ENCODE measurements around the gene VAMP1. TPM values are rescaled to one million over a fixed set of nuclear protein-coding genes. Genes with fewer than 3 reads are reported as not detected.

The VAMP1 gene
- total RNA-seq, 1 donor from 2014 or later, result 6.4 TPM

DNA sequence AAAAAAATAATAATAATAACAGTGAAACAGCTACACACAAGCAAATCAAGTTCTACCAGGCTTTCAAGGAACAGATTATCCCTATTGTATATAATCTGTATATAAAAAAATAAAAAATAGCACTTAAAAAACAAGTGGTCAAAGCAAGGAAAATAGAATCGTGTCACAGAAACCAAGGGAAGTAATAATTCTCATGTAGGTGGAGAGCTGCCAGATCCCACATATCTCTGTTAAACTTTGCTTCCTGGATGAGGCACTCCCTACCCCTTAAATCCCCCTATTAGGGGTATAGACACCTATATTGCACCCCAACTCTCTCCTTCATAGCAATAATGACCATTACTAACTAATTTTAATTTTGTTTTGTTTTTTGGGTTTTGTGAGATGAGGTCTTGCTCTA, 30.1 kb downstream of the VAMP1 start:
- Mint-ChIP-seq H3K36me3 (no peaks in the 10 kb centered on the region), H3K9me3 (no peaks in the 10 kb centered on the region), H3K4me1 (no peaks in the 10 kb centered on the region), H3K27ac (no peak overlapping the region), H3K4me3 (no peak overlapping the region), H3K27me3 (ENCODE audit: low read depth) (no peaks in the 10 kb centered on the region)
- DNase-seq (ENCODE audit: low spot score in 2 of 2, unreplicated experiment in 2 of 2), result no peak
- TF ChIP-seq, protein P1, sequence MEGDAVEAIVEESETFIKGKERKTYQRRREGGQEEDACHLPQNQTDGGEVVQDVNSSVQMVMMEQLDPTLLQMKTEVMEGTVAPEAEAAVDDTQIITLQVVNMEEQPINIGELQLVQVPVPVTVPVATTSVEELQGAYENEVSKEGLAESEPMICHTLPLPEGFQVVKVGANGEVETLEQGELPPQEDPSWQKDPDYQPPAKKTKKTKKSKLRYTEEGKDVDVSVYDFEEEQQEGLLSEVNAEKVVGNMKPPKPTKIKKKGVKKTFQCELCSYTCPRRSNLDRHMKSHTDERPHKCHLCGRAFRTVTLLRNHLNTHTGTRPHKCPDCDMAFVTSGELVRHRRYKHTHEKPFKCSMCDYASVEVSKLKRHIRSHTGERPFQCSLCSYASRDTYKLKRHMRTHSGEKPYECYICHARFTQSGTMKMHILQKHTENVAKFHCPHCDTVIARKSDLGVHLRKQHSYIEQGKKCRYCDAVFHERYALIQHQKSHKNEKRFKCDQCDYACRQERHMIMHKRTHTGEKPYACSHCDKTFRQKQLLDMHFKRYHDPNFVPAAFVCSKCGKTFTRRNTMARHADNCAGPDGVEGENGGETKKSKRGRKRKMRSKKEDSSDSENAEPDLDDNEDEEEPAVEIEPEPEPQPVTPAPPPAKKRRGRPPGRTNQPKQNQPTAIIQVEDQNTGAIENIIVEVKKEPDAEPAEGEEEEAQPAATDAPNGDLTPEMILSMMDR (IDR thresholded peaks at IDR 0.05; ENCODE audit: unreplicated experiment), result no peak

DNA sequence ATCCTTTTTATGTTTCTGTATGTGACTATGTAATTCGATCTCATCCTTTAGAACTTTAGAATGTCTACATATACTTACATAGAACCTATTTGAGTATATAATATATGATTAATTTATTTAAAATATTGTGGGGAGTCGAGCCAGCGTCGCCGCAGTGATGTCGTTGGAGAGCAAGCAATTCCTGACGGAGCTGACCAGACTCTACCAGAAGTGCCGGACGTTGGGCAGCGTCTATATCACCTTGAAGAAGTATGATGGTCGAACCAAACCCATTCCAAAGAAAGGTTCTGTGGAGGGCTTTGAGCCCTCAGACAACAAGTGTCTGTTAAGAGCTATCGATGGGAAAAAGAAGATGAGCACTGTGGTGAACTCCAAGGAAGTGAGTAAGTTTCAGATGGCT, 32.1 kb downstream of the VAMP1 start:
- peaks cover 2% of the 10 kb centered on the region for H3K4me1 Mint-ChIP-seq
- no peak overlapping the region for H3K27ac Mint-ChIP-seq
- no peak for DNase-seq (ENCODE audit: low spot score in 2 of 2, unreplicated experiment in 2 of 2)
- TF ChIP-seq, protein P1 (IDR thresholded peaks at IDR 0.05; ENCODE audit: unreplicated experiment), result no peak
- H3K4me3 Mint-ChIP-seq, result no peak overlapping the region
- no peaks in the 10 kb centered on the region for H3K9me3 Mint-ChIP-seq
- H3K27me3 Mint-ChIP-seq (ENCODE audit: low read depth), result no peaks in the 10 kb centered on the region
- no peaks in the 10 kb centered on the region for H3K36me3 Mint-ChIP-seq

DNA sequence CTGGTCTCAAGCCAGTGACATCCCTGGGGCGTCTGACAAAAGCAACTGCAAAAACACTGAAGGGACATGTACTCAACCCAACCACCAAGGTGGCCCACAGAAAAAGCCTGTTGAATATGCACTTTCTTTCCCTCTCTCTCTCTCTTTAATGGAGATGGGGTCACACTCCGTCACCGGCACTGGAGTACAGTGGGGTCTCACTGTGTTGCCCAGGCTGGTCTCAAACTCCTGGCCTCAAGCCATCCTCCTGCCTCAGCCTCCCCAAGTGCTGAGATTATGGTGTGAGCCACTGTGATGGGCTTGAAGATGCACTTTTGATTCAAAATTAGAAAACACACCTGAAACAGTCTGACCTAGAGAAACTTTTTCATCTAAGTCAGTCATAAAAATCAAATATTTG, 32.9 kb downstream of the VAMP1 start:
- Mint-ChIP-seq H3K9me3 (no peaks in the 10 kb centered on the region), H3K36me3 (no peaks in the 10 kb centered on the region), H3K4me3 (no peak overlapping the region), H3K27me3 (ENCODE audit: low read depth) (no peaks in the 10 kb centered on the region), H3K4me1 (peaks cover 2% of the 10 kb centered on the region), H3K27ac (no peak overlapping the region)
- DNase-seq (ENCODE audit: low spot score in 2 of 2, unreplicated experiment in 2 of 2), result no peak
- TF ChIP-seq, protein P1 (IDR thresholded peaks at IDR 0.05; ENCODE audit: unreplicated experiment), result no peak

DNA sequence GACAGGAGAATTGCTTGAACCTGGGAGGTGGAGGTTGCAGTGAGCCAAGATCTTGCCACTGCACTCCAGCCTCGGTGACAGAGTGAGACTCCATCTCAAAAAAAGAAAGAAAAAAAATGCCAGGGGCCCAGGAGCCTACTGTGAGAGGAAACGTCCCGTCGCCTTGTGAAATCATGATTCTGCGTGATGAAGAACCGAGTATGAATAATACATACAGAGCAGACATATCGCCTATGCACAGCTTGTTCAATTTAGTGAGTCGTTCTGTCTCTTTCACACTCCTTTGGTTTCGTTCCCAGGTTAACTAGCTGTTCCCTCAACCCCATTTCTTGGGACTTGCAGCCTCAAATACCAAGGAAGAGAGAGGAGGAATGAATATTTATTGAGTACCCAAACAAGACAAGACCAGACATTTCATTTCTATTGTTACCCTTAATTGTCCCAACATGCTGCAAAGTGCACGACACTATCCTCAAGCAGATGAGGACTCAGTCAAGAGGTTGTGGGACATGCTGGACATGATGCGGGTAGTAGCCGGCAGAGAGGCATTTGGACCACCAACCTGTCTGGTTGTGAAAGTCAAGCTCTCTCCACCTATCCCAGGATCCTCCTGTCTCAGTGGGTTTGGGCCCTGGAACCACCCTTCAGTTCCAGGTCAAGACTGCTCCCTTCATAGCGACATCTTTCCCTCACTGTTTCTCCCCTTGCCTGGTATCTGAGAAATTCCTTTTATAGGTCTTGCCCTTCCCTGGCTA, 34.3 kb downstream of the VAMP1 start:
- TF ChIP-seq, protein P1 (IDR thresholded peaks at IDR 0.05; ENCODE audit: unreplicated experiment), result no peak
- no peaks in the 10 kb centered on the region for H3K27me3 Mint-ChIP-seq (ENCODE audit: low read depth)
- H3K4me1 Mint-ChIP-seq, result peaks cover 3% of the 10 kb centered on the region
- no peaks in the 10 kb centered on the region for H3K36me3 Mint-ChIP-seq
- DNase-seq (ENCODE audit: low spot score in 2 of 2, unreplicated experiment in 2 of 2), result no peak
- H3K27ac Mint-ChIP-seq, result no peak overlapping the region
- no peak overlapping the region for H3K4me3 Mint-ChIP-seq
- no peaks in the 10 kb centered on the region for H3K9me3 Mint-ChIP-seq

DNA sequence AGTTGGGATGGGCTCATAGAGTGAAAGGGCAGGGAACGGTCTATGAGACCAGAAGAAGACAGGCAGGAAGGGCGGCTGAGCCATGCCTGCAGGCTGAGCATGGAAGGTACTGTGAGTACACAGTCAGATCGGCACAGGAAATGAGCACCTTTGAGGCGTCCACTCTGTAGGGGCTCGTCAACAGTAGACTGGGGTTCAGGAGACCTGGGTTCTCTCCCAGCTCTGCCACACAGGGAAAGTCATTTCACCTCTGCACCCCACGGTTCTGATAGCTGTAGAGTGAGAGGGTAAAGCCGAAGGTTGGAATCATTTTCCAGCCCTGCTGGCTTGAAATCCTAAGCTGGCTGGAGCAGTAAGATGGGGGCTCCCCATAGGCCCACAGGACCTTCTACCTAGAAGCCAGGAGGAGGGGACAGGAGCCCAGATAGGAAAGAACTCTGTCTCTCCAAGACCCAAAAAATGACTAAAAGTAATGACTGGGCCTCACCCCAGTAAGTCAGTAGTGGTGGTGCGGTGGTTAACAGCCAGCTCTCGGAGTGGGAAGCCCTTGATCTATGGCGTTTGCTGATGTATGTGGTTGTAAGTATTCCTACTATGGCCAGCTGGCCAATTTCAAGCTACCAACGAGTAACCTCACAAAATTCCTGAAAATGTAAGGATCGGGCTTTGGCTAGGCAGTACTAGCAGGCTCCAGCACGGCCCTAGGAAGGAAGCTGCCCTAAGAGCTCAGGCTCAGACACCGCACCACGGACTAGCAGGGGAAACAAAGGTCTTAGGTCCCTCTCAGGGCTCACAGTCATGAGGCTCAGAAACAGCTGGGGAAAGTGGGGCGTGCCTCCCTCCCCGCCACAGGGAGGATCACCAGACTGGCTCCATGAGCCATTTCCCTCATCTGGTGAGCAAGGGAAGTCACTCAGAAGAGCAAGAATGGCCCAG, 36.0 kb downstream of the VAMP1 start:
- Mint-ChIP-seq H3K9me3 (no peaks in the 10 kb centered on the region), H3K36me3 (no peaks in the 10 kb centered on the region), H3K4me3 (no peak overlapping the region), H3K27ac (no peak overlapping the region), H3K4me1 (peaks cover 16% of the 10 kb centered on the region), H3K27me3 (ENCODE audit: low read depth) (no peaks in the 10 kb centered on the region)
- TF ChIP-seq, protein P1 (IDR thresholded peaks at IDR 0.05; ENCODE audit: unreplicated experiment), result no peak
- no peak for DNase-seq (ENCODE audit: low spot score in 2 of 2, unreplicated experiment in 2 of 2)
